SU-DHL-6 (cell line): ENCODE measurements around the gene DSCAML1.

ENCODE experiments used
- EZH2phosphoT487 ChIP-seq: fragments of 200-600 bp; sonication (generic), shearing (Covaris generic); conservative IDR thresholded peaks from 2 replicates; pipeline ENCODE4 v1.6.1; 2018; ENCODE audit warnings: mild to moderate bottlenecking, antibody characterized with exemption, low read length, moderate library complexity, mixed read lengths
- TF ChIP-seq, protein P1 (sequence below): fragments of 200-600 bp; sonication (generic); IDR thresholded peaks from one replicate; pipeline ENCODE4 v1.5.1; 2017; ENCODE audit warnings: antibody characterized with exemption, mild to moderate bottlenecking, low read length, moderate library complexity; ENCODE audit not compliant: insufficient read depth, poor library complexity, severe bottlenecking

- TF ChIP-seq, protein P1, sequence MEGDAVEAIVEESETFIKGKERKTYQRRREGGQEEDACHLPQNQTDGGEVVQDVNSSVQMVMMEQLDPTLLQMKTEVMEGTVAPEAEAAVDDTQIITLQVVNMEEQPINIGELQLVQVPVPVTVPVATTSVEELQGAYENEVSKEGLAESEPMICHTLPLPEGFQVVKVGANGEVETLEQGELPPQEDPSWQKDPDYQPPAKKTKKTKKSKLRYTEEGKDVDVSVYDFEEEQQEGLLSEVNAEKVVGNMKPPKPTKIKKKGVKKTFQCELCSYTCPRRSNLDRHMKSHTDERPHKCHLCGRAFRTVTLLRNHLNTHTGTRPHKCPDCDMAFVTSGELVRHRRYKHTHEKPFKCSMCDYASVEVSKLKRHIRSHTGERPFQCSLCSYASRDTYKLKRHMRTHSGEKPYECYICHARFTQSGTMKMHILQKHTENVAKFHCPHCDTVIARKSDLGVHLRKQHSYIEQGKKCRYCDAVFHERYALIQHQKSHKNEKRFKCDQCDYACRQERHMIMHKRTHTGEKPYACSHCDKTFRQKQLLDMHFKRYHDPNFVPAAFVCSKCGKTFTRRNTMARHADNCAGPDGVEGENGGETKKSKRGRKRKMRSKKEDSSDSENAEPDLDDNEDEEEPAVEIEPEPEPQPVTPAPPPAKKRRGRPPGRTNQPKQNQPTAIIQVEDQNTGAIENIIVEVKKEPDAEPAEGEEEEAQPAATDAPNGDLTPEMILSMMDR: no peak
- no peak for TF ChIP-seq EZH2phosphoT487
Measured at GRCh38 chr11:117662255-117662654, 134.8 kb downstream of the DSCAML1 start.
